Stimulated activated naive CD4-positive, alpha-beta T cell (primary cell): Measurements from ENCODE around the gene CDH4.

ENCODE experiments used
- DNase-seq, 6 experiments: peaks; one replicate each; lab custom pipeline; 2025; lab: John Stamatoyannopoulos, UW

CDH4 gene

DNA sequence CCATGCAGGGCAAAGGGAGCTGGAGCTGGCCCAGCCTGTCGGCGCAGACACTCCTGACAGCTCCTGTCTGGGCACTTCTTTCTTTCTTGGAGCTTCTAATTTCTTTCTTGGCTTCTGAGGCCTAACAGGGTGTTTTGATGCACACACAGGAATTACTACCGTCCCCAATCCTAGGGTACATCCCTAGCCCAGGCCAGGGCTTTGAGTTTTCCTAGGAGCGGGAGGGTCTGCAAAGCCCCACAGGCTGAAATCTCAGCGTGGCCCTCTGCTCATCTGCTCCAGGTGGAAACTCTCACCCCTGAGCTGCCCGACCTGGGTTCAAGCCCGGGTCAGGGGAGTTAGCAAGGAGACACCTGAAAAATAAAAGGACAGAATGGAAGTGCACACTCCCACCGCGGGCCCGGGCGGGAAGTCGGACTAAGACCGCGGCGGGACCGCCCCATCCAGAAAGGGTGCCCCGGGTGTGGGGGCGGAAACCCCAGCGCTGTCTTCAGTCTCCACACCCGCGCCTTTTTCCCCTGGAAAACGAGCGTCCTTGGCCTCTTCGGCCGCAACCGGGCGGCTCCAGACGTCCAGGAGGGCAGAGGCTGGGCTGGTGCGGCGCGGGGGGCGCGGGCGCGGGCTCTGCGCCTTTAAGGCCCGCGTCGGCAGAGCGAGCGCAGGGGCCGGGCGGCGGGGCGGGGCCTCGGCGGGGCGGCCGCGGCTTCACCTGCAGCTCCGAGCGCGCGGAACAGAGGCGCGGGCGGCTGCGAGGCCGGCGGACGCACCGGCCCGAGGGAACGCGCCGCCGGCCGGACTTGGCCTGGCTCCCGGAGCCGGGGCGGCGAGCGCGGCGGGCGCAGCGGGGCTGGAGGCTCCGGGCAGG lies at the start of gene CDH4:
Gene CDH4, plus strand, starts transcription at position 733 of the 865 bp plus-strand sequence.
- no peak for DNase-seq

DNA sequence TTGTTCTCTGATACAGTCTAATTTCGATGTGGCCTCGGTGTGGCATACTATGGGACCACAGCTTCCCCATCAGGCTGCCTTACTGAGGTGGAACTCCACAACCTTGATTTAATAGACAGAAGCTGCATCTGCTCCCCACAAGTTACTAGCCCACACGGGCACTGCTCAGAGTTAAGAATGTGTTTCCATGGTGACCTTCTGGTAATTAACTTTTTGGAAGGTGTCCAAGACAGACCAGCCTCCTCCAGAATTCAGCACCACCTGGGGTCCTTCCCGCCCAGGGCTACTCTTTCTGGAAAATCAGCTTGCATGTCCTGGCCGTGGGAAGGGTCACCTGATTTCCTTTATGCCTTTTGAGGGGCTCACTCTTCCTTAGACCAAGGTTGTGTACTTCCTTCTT lies 48.7 kb upstream of the CDH4 start:
- DNase-seq: no peak

- no peak for DNase-seq
Observed at GRCh38 chr20:61204206-61204605, 47.9 kb upstream of the CDH4 start.

- no peak for DNase-seq
Observed at GRCh38 chr20:61205769-61206168, 46.3 kb upstream of the CDH4 start.

DNA sequence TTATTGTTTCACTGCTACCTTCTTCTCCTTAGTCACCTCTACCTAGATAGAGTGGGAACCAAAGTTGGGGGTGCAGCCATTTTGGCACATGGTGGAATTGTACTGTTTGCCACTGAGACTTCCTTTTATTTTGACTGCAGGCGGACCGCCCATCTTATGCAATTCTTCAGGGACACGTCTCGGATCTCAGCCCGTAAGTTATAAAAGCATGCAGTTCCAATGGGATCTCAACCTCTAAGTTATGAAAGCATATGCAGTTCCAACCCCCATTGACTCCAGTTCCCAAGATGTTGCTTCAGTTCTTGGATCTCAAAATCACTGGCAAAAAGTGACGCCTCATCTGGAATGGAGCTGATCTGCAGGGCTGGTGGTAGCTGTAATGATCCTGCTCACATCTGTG lies 41.2 kb upstream of the CDH4 start:
- DNase-seq: no peak

DNA sequence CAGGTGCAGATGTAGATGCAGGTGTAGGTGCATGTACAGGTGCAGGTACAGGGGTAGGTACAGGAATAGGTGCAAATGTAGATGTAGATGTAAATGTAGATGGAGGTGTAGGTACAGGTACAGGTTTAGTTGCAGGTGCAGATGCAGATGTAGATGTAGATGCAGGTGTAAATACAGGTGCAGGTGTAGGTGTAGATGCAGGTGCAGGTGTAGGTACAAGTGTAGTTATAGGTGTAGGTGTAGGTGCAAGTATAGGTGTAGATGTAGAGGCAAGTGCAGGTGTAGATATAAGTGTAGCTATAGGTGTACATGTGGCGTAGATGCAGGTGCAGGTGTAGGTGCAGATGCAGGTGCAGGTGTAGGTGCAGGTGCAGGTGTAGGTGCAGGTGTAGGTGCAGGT lies 34.2 kb upstream of the CDH4 start:
- DNase-seq: no peak

- DNase-seq: no peak
Observed at GRCh38 chr20:61219021-61219431, 33.0 kb upstream of the CDH4 start.

- no peak for DNase-seq
Observed at GRCh38 chr20:61220131-61220530, 31.9 kb upstream of the CDH4 start.

DNA sequence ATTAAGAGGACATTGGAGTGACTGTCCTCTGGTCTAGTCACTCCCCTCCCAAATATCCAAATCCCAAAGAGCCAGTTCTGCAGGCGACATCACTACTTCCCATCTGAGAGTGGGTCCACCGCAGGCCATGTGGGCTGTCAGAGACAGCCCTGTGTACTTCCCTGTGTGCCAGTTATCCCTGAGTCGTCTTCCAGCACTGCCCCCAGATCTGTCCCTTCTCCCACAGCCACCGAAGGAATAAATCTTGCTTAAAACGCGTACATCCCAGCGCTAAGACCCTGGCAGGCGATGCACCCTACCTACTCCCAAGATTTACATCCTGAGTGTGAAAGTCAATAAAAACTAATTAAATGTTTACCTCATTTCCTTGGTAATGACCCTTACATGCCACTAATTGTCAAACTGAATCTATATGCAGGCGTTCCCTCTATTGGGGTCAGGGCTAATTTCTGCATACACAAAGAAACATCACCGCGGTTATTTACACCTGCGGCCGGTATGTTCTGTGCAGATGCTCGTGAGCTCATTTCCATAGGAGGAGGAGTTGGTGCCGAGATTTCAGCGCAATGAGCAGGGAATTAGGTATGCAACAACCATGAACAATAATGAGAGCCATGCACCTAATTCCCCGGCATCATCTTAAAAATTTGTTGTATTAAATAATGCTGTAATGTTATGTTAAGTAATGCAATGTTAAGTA lies 31.3 kb upstream of the CDH4 start:
- no peak for DNase-seq

DNA sequence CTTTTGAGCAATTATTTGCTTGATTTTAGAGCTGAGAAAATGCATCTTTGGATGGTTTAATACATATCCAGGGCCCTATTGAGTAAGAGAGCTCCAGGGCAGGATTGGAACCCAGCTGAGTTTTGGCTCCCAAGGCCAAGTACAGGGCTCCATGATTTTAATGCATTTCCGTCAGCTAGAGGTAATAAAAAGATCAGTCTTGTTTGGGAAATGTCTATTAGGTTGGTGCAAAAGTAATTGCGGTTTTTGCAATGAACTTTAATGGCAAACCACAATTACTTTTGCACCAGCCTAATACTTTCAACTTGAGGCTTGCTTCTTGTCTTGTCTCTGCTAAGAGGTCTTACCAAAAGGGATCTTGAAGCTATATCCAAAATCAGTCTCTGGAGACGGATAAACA lies 29.4 kb upstream of the CDH4 start:
- DNase-seq: no peak

DNA sequence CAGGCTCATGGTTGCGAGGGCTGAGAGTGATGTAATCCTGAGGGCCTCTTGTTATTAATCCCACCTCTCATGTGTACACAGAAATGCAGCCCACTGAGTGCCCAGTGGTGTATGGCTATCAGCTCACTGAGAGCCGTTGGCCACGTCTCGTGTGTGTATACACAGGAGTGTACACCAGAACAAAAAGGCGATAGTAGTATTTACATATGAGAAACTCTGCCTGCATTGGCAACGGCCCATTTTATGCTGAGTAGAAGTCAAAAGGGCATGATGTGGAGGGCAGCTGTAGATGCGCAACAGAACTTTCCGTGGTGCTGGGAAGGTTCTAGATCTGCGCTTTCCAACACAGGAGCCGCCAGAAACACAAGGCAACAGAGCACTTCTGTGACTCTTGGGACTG lies 28.9 kb upstream of the CDH4 start:
- DNase-seq: no peak

GRCh38 chr20:61230166-61230565 lies 21.9 kb upstream of the CDH4 start:
- DNase-seq: no peak

DNA sequence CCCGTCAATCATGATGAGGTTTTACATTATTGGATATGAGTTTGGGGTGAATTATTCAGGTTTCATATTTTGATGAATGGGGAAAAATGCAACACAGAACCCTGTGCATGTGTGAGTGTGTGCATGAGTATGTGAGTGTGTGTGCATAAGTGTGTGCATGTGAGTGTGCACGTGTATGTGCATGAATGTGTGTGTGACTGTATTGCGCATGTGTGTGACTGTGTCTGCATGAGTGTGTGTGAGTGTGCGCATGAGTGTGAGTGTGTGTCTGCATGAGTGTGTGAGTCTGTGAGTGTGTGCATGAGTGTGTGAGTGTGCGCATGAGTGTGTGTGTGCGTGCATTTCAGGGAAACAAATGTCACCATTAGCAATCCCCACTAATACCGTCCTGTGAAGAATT lies 18.5 kb upstream of the CDH4 start:
- no peak for DNase-seq

DNA sequence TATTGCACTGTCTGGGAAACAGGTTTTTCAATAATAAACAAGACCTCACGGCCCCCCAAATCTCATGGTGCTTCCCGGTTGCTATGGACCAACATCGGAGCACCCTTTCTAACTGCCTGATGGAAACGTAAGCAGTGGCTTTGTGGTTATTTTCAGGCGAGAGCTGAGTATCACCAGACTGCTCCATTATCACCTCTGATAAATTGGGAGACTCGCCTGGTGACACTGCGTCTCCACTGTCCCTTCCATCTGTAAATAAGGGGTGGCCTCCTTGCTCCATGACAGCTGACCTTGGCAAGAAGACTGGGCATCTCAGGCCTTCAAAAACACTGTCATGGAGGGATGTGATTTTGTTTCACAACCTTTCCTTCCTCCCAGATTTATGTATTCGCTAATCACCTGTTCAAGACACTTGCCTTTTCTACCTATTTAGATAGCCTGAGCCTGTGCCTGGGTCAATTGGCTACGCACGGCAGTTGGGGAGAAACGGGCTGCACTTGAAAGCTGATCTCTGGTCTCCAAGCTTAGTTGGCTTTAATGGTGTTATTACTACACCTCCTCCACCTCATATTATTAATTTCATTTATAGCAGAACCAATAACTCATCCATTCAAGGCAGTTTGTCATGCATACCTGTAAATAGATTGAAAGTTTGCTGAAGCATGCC lies 17.7 kb upstream of the CDH4 start:
- DNase-seq: no peak

- no peak for DNase-seq
Observed at GRCh38 chr20:61236713-61237112, 15.3 kb upstream of the CDH4 start.

GRCh38 chr20:61238813-61239212 lies 13.2 kb upstream of the CDH4 start:
- DNase-seq: no peak

DNA sequence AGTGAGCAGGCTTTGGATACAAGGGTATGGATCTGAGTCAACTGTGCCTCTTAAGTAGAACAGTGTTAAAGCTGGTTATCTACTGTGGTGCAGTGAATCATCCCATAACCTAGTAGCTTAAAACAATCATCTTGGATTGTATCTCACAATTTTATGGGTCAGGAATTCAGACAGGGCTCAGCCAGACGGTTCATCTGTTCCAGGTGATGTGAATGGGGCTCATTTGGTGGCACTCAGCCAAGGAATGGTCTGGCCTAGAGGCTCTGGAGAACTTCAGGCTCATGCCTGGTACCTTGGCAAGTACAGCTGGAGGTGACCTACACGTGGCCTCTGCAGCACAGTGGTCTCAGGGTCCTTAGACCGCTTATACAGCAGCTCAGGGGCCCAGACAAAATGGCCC lies 11.2 kb upstream of the CDH4 start:
- no peak for DNase-seq

GRCh38 chr20:61244213-61244612 lies 7.8 kb upstream of the CDH4 start:
- no peak for DNase-seq

GRCh38 chr20:61246269-61246668 lies 5.8 kb upstream of the CDH4 start:
- no peak for DNase-seq

DNA sequence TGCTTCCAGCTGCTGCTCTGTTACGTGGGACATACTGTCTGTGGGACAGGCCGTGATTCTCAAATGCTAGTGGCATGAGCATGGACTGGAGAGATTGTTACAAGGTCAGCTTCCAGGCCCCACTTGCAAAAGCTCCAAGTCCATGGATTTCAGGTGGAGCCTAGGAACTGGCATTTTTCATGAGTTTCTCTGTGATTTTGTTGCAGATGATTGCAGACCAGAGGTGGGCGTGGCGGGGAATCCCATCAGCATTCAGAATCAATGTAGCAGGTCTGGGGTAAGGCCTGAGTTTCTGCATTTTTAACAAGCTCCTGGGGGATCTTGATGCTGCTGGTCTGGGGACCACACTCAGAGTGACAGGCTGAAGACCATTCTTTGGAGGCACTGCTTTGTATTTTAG lies 2.4 kb upstream of the CDH4 start:
- DNase-seq: no peak

DNA sequence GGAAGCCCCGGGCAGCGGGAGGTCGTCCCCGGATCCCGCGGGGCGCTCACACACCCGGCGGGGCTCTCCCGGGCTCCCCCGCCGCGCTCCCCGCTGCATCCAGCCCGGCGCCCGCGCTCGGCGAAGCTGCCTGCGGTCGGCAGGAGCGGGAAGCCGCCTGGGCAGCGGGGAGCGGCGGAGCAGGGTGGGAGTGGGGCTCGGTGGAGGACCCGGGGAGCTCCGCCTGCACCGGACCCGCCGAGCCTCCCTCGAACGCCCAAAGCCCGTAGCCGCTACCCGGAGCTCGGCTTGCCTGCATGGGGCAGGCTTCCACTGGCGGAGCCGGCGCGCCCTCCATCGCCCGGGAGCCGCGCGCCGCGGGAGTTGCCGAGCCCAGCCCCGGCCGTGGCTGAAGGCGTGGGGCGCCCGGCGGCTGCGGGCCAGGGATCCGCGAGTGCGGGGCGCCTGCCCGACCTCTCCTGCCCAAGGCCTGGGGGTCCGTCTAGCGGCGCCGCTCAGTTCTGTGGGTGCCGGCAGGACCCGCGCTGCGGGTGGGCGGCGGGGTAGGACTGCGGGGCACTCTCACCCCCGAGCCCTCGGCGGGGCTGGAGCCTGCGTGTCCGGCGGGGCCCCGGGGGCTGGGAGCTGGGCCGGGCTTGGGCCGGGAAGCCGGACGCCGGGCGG lies 671 bp downstream of the CDH4 start:
- DNase-seq: no peak

DNA sequence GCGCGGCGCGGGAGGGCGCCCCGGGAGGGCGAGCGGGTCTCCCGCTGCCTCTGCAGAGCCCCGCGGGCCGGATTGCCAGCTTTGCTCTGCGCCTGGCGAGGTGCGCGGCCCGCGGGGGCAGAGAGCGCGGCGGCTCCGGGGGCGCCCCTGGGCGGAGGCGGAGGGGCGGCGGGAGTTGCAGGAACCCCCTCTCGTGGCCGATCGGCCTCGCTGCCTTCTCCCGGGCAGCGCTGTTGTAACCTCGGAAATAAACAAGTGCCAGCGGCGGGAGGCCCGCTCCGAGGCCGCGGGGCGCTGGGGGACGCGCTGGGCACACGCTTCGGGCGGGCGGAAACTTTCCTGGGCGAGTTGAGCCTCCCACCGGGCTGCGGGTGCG lies 1.2 kb downstream of the CDH4 start:
- DNase-seq: no peak
